Measurements from ENCODE around the gene GMPR. TPM values are rescaled to one million over a fixed set of nuclear protein-coding genes. Genes with fewer than 3 reads are reported as not detected.

The GMPR gene
- total RNA-seq, 1 experiment from 2014 or later: 2.0 TPM

DNA sequence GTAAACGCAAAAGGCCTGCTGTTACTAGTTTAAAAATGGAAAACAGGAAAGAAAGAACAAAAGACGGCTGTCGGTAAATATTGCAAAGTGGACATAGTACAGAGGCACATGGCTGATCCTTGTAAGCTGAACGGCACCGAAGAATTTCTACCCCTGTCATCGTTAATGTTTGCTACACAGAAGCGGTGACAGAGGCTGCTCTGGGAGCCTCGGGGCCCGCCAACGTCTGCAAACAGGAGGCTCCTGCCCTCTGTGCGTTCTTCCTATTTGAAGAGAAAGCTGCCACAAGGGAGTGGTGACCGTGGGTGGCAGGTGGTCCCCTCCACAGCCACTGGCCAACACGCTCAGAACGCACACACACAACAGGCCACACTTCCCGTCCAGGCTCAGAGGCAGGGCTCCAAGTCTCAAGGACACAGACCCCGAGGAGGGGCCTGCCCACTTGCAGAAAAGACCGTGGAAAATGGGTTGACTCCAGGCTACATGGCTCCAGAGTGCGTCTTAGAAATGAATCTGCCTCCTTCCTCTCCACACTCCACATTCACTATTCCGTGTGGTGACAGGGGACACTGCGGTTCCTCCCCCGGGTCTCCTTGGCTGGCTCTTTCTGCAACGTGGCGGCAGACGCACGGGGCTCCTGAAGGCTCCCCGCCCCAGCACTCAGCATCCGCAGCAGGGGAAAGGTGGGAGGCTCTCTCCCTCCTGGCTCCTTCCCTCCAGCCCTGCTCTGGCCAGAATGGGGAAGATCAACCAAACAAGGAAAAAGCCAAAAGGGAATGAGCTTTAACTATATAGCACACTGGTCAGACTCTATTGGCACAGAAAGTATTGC lies 64.5 kb downstream of the GMPR start:
- ChIA-PET POLR2A (ENCODE audit: unreplicated experiment) (no interaction called here), CTCF (no interaction called here)
- TF ChIP-seq, protein P1, sequence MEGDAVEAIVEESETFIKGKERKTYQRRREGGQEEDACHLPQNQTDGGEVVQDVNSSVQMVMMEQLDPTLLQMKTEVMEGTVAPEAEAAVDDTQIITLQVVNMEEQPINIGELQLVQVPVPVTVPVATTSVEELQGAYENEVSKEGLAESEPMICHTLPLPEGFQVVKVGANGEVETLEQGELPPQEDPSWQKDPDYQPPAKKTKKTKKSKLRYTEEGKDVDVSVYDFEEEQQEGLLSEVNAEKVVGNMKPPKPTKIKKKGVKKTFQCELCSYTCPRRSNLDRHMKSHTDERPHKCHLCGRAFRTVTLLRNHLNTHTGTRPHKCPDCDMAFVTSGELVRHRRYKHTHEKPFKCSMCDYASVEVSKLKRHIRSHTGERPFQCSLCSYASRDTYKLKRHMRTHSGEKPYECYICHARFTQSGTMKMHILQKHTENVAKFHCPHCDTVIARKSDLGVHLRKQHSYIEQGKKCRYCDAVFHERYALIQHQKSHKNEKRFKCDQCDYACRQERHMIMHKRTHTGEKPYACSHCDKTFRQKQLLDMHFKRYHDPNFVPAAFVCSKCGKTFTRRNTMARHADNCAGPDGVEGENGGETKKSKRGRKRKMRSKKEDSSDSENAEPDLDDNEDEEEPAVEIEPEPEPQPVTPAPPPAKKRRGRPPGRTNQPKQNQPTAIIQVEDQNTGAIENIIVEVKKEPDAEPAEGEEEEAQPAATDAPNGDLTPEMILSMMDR (conservative IDR thresholded peaks at IDR 0.05): no peak
- TF ChIP-seq EZH2 (IDR thresholded peaks at IDR 0.05; ENCODE audit: low read depth): no peak
- Histone ChIP-seq H2AFZ (no peak overlapping the region), H3K4me1 (replicated peaks; ENCODE audit: insufficient read depth) (no peaks in the 10 kb centered on the region), H3K36me3 (ENCODE audit: low read depth) (no peaks in the 10 kb centered on the region), H3K9me3 (ENCODE audit: insufficient read depth, low read depth) (no peaks in the 10 kb centered on the region), H3K79me2 (ENCODE audit: low read depth) (no peaks in the 10 kb centered on the region), H3K27ac (no peak overlapping the region), H3K4me3 (no peak overlapping the region), H3F3A (ENCODE audit: insufficient read depth, low read depth) (no peaks in the 10 kb centered on the region), H3K27me3 (ENCODE audit: insufficient read depth, low read depth) (no peaks in the 10 kb centered on the region), H4K20me1 (ENCODE audit: insufficient read depth) (no peaks in the 10 kb centered on the region), H3K9me2 (ENCODE audit: insufficient read depth) (no peaks in the 10 kb centered on the region), H3K4me2 (no peak overlapping the region)
- BruUV-seq (replicated peaks): no TSS peak
- no peak for DNase-seq
- intact Hi-C loops (cut with micrococcal nuclease; ENCODE audit: unreplicated experiment): no loop called here

DNA sequence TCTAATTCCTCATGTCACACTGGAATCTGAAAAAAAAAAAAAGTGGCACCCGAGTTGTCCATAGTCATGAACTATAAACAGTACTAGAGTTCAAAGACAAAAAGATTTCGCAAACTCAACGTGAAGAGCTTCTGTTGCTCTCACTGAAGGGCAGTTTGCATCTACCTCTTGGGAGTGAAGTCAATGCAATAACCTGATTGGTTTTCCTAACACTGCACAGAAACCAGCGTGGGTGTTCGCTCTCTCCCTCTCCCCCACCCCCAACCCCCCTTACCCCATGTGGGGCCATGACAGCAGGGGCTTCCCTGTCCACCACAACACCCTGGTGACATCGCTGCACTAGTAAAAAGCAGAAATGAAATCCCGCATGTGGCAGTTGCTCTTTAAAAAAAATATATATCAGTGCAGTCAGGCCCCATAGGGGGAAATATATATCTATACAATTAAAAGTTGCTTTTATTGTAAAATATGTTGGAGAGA lies 66.9 kb downstream of the GMPR start:
- Histone ChIP-seq H2AFZ (no peak overlapping the region), H3K4me2 (no peak overlapping the region), H3K36me3 (ENCODE audit: low read depth) (no peaks in the 10 kb centered on the region), H3K9me2 (ENCODE audit: insufficient read depth) (no peaks in the 10 kb centered on the region), H3K79me2 (ENCODE audit: low read depth) (no peaks in the 10 kb centered on the region), H3K4me1 (replicated peaks; ENCODE audit: insufficient read depth) (no peaks in the 10 kb centered on the region), H3K27ac (no peak overlapping the region), H3K4me3 (no peak overlapping the region), H3F3A (ENCODE audit: insufficient read depth, low read depth) (no peaks in the 10 kb centered on the region), H4K20me1 (ENCODE audit: insufficient read depth) (no peaks in the 10 kb centered on the region), H3K9me3 (ENCODE audit: insufficient read depth, low read depth) (no peaks in the 10 kb centered on the region), H3K27me3 (ENCODE audit: insufficient read depth, low read depth) (no peaks in the 10 kb centered on the region)
- no peak for TF ChIP-seq EZH2 (IDR thresholded peaks at IDR 0.05; ENCODE audit: low read depth)
- TF ChIP-seq, protein P1 (conservative IDR thresholded peaks at IDR 0.05): no peak
- intact Hi-C loops (cut with micrococcal nuclease; ENCODE audit: unreplicated experiment): no loop called here
- ChIA-PET POLR2A (ENCODE audit: unreplicated experiment) (no interaction called here), CTCF (no interaction called here)
- no peak for DNase-seq
- no TSS peak for BruUV-seq (replicated peaks)

DNA sequence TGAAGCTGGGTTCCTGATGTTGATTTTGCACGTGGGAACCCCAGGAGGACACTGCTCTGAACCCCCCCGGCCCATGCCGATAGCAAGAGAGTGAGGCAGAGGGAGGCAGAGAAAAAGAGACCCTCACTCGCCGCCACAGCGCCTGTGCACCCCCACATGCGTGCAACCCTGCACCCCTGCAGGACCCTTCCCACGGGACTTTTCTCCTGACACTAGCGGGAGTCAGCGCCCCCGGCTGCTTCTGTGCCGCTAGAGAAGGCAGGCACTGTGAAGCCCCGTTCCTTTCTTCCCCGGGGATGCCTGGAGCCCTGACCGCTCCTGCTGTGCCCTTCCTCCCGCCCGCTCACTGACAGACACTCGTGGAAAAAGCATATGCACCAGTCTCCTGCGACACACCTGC lies 67.4 kb downstream of the GMPR start:
- POLR2A ChIA-PET (ENCODE audit: unreplicated experiment): no interaction called here
- no peaks in the 10 kb centered on the region for H3K4me1 ChIP-seq (replicated peaks; ENCODE audit: insufficient read depth)
- no TSS peak for BruUV-seq (replicated peaks)
- no peak overlapping the region for H2AFZ ChIP-seq
- DNase-seq: no peak
- no peaks in the 10 kb centered on the region for H3K36me3 ChIP-seq (ENCODE audit: low read depth)
- no peaks in the 10 kb centered on the region for H3K27me3 ChIP-seq (ENCODE audit: insufficient read depth, low read depth)
- no peak for TF ChIP-seq EZH2 (IDR thresholded peaks at IDR 0.05; ENCODE audit: low read depth)
- TF ChIP-seq, protein P1 (conservative IDR thresholded peaks at IDR 0.05): no peak
- no peaks in the 10 kb centered on the region for H3K79me2 ChIP-seq (ENCODE audit: low read depth)
- no peaks in the 10 kb centered on the region for H3F3A ChIP-seq (ENCODE audit: insufficient read depth, low read depth)
- CTCF ChIA-PET: no interaction called here
- H4K20me1 ChIP-seq (ENCODE audit: insufficient read depth): no peaks in the 10 kb centered on the region
- no peak overlapping the region for H3K4me3 ChIP-seq
- no peaks in the 10 kb centered on the region for H3K9me2 ChIP-seq (ENCODE audit: insufficient read depth)
- no peaks in the 10 kb centered on the region for H3K9me3 ChIP-seq (ENCODE audit: insufficient read depth, low read depth)
- H3K27ac ChIP-seq: no peak overlapping the region
- intact Hi-C loops (cut with micrococcal nuclease; ENCODE audit: unreplicated experiment): no loop called here
- no peak overlapping the region for H3K4me2 ChIP-seq

All from PC-9 (cell line).